Activated T-cell treated with anti-CD3 and anti-CD28 coated beads for 1 hour (primary cell): ENCODE results near the gene NFE2L3.
"Not testable (repeated sequence)": the region's sequence is repeated elsewhere in the genome, so short reads cannot be mapped to it uniquely, and the experiment has no call there.

Experiments
- DNase-seq: peaks from one replicate; pipeline ENCODE4 v3.0.0-alpha.2; 2020; ENCODE audit warnings: low read depth

NFE2L3 gene

DNA sequence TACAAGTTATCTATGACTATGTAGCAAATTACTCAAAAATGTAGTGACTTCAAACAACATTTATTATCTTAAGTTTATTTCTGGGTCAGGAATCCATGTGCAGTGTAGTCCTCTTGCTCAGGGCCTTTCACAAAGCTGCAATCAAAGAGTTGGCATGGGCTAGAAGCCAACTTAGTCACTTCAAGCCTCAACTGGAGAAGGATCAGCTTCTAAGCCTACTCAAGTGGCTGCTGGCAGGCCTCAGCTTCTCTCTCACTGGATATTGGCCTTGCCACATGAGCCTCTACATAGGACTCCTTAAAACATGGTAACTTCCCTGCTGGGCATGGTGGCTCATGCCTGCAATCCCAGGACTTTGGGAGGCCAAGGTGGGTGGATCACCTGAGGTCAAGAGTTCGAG is 5.0 kb upstream of the NFE2L3 start:
- DNase-seq: no peak

DNA sequence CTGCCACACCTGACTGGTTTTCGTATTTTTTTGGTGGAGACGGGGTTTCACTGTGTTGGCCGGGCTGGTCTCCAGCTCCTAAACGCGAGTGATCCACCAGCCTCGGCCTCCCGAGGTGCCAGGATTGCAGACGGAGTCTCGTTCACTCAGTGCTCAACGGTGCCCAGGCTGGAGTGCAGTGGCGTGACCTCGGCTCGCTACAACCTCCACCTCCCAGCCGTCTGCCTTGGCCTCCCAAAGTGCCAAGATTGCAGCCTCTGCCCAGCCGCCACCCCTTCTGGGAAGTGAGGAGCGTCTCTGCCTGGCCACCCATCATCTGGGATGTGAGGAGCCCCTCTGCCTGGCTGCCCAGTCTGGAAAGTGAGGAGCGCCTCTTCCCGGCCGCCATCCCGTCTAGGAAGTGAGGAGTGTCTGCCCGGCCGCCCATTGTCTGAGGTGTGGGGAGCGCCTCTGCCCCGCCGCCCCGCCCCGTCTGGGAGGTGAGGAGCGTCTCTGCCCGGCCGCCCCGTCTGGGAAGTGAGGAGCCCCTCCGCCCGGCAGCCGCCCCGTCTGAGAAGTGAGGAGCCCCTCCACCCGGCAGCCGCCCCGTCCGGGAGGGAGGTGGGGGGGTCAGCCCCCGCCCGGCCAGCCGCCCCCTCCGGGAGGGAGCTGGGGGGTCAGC is 4.2 kb upstream of the NFE2L3 start:
- DNase-seq: not testable (repeated sequence)

DNA sequence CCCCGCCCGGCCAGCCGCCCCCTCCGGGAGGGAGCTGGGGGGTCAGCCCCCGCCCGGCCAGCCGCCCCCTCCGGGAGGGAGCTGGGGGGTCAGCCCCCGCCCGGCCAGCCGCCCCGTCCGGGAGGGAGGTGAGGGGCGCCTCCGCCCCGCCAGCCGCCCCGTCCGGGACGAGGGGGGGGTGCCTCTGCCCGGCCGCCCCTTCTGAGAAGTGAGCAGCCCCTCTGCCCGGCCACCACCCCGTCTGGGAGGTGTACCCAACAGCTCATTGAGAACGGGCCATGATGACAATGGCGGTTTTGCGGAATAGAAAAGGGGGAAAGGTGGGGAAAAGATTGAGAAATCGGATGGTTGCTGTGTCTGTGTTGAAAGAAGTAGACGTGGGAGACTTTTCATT is 3.7 kb upstream of the NFE2L3 start:
- not testable (repeated sequence) for DNase-seq

DNA sequence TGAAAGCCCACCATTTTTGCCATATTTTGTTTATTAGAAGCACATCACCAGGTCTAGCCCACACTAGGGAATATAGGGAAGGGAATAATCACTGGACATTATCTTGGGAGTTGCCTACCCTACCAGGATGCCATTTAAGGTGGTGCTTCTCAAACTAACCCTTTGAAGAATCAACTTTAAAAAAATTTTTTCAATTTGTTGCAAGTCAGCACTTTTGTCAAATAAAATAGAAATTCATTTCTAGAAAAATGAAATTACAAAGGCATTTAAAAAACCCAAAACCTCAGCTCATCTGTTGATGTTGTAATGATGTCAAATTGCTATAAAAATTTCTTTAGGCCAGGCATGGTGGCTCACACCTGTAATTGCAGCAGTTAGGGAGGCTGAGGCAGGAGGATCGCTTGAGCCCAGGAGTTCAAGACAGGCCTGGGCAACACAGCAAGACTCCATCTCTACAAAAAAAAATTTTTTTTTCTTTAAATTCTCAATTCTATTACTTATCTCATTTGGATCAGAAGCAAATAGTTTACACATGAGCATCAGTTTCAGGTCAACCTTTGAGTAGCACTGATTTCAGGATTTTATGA is 2.5 kb upstream of the NFE2L3 start:
- DNase-seq: no peak

DNA sequence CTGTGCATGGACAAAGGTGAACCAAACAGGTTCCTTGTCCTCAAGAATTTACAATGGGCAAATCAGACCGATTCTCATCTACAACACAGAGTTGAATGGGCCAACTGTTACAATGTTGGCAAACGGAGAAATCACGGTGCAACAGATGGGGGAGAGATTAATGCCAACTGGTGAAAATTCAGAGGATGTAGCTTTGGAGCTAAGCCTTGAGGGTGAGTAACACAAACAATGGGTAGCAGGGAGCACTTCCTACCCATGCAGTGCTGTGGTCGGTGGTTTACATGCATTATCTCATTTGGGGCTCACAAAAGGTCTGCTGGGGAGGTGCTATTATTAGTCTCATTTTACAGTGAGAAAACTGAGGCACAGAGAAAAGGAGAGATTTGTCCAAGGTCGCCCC is 902 bp upstream of the NFE2L3 start:
- DNase-seq: no peak

DNA sequence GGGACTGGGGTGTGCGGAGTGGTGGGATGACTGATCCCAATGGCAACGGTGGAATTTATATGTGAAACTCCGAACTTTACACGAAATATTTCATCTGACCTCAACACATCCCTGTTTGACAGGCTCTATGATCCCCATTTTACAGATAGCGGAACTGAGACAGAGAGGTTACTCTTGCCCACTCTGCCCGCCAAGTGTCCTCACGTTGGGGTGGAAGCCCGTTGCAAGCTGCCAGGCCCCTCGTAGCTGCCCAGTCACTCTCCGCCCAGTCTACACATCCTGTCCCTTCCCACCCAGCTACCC is 397 bp upstream of the NFE2L3 start:
- no peak for DNase-seq

DNA sequence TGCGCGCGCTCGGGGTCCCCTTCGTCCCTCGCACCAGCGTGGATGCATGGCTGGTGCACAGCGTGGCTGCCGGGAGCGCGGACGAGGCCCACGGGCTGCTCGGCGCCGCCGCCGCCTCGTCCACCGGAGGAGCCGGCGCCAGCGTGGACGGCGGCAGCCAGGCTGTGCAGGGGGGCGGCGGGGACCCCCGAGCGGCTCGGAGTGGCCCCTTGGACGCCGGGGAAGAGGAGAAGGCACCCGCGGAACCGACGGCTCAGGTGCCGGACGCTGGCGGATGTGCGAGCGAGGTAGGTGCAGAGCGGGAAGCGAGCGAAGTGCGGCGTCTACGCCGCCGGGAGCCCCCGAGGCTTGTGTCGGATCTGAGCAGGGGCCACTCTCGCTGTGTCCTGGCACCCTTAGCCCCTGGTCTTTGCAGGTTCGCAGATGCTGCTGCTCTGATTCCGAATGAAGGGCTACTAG is 813 bp downstream of the NFE2L3 start:
- DNase-seq: not testable (repeated sequence)

DNA sequence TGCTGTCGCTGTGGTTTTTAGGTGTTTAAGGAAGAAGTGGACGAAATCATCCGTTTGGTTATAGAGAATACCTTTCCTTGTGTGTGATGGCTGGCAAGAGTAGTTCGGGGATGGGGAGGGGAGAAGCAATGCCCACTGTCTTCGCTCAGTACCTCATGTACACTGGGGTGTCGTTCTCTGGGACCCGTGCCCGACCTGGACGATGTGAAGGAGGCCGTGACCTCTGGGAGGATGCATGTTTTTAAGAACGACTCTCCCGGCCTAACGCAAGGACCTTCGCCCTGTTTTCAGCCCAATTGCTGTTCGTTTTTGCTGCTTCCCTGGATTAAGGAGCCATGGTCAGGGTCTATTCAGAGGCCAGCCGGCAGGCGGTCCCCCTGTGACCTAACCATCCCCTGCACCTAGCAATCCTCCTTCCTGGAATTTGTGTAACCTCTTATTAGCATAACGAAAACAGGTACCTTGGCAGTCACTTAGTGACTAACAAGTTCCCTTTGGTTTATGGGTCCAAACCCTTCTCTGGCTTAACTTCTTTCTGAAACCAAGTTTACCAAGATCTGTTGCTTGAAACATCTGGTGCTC is 1.3 kb downstream of the NFE2L3 start:
- DNase-seq: no peak

DNA sequence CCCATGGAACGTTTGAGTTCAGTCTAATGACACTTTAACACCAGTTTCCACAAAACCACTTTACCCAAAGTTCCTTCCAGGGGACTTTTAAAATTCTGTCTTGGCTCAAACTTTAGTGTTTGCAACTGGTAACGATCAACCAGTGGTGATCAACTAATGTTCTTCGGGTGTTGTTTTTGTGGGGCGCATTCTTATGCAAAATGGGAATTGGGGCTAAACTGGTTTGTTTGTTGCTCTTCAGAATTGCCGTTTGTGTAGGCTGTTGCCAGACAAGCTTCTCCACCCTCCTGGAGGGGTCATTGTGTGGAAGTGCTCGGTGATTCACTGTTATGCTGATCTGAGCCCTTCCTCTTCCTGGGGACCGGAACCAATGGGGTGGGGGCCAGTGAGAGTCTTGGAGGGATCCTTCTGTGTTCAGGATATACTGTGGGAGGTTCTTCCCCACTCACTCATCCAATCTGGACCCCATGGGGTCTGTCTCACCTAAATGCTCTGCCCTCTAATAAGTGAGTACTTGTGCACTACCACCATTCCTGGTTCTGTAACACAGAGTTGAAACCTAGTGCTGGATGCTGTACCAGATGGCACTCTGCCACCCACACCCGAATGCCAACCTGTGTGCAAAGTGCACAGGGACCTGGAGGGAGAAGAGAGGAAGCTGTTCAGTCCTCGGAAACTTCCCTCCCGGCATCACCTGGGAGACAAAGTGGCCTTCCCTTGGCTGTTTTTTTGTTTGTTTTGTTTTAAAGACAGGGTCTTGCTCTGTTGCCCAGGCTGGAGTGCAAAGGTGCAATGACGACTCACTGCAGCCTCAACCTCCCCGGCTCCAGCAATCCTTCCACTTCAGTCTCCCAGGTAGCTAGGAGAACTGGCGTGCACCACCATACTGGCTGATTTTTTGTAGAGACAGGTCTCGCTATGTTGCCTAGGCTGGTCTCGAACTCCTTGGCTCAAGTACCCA is 2.1 kb downstream of the NFE2L3 start:
- DNase-seq: no peak

DNA sequence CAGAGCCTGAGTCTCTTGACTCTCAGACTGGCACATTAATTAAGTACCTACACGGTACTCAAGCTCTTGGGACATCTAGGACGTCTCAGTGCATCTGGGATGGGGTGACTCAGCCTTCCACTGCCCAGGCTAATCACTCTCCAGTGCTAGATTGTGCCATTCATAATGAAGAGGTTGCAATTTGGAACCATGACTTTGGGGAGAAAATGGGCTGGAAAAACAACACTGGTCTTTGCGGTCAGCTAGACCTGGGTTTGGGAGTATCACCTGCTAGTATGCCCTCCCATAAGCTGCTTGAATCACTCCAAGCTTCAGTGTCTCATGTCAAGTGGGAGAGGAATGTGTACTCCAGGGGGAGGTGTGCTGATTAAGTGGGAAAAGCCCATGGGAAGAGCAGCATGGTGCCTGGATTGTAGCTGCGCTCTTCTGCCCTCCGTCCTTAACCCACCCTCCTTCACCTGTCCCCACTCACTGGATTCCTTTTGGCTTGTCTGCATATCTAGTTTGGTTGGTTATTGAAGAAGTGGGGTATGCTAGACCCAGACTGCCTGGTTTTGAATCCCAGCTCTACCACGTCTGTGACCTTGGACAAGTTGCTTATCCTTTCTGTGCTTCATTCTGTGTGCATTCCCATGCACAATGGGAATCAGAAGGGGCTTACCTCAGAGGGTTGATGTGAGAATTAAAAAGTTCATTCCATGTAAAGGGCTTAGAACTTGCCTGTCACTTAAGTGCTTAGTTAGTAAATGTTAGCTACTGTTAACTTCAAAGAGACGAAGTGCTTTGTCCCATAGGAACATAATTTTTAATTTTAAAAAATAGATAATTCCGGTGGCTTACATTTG is 3.8 kb downstream of the NFE2L3 start:
- DNase-seq: no peak

DNA sequence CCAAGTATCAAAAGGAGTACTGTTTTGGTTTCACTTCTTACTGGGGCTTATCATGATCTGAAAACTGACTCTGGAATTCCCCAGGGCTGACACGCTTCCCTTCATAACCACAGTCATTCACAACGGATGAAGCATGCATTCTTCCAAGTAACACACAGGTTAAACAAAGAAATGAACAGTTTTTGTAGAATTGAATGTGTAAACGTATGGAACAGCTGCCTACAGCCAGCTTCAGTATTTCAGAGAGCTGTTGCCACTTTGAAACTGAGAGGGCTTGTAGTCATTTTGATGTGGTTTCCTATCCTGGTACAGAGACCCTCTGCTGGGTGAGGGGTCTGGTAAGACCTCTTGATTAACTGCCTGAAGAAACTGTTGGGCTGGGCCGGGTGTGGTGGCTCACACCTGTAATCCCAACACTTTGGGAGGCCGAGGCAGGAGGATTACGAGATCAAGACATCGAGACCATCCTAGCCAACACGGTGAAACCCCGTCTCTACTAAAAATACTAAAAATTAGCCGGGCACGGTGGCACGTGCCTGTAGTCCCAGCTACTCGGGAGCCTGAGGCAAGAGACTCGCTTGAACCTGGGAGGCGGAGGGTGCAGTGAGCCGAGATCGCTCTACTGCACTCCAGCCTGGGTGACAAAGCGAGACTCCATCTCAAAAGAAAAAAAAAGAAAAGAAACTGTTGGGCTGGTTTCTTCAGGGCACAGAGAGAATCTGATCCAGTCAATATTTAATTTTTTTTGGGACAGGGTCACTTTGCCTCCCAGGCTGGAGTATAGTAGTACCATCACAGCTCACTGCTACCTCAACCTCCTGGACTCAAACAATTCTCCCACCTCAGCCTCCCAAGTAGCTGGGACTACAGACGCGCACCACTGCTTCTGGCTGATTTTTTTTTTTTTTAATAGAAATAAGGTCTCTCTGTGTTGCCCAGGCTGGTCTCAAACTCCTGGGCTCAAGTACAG is 4.7 kb downstream of the NFE2L3 start:
- DNase-seq: no peak

DNA sequence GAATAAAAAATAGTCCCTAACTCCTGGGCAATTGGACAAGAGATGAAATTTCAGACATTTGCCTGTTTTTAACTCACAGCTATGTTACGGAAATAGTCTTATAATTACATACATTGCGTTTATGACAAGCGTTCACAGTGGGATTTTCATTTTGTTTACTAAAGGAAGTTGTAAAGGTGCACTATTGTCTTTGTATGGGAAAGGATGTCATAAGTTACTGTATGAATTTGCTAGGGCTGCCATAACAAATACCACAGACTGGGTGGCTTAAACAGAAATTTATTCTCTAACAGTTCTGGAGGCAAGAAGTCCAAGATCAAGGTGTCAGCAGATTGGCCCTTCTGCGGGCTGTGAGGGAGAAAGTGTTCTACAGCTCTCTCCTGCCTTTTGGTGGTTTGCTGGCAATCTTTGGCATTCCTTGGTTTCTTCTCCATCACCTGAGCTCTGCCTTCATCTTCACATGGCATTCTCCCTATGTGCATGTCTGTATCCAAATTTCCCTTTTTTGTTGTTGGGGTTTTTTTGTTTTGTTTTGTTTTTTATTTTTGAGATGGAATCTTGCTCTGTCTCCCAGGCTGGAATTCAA is 5.6 kb downstream of the NFE2L3 start:
- no peak for DNase-seq

DNA sequence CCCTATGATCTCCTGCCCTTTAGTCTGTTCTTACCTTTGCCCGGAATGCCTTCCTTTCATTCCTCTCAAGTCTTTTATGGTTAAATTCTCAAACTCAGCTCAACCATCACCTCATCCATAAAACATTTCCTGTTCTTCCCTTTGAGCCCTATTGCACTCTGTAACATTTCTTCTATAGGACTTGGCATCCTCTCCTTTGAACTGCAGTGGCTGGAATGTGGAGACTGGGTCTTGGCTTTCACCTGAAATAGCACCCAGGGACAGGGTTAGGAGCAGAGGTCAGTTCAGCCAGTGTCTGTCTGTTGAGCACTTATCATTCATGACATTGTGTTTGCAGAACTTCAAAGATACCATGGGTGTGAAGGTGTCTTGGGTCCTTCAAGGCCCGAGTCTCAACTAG is 7.2 kb downstream of the NFE2L3 start:
- DNase-seq: no peak

DNA sequence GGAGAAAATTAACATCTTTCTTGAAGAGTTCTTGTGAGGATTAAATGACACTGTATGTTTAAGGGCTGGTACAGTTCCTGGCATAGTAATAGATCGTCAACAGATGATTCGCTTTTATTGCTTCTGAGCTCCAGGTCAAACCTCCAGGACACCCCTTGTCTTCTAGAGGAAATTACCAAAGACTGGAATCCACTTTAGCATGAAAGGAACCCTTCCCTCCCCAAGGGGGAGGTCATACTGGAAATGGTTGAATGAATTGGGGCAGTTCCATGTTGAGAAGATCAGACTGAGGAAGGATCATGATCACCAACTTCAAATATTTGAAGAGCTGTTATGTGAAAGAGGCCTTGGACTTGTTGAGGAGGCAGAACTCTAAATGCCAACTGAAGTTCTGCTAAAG is 8.9 kb downstream of the NFE2L3 start:
- no peak for DNase-seq

DNA sequence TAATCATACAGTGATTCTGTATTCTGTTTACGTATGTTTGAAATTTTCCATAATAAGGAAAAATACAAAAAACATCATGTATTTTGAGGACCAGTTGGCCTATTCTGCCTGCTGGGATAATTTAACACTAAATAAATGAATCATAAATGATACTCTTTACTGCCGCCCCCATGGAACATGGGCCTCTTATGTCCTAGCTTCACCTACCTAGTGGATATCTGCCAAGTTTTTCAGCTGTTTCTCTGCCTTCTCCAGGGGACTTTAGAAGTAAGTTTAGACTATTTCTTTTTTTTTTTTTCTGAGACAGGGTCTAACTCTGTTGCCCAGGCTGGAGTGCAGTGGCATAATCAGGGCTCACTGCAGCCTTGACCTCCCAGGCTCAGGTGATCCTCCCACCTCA is 10.4 kb downstream of the NFE2L3 start:
- no peak for DNase-seq

DNA sequence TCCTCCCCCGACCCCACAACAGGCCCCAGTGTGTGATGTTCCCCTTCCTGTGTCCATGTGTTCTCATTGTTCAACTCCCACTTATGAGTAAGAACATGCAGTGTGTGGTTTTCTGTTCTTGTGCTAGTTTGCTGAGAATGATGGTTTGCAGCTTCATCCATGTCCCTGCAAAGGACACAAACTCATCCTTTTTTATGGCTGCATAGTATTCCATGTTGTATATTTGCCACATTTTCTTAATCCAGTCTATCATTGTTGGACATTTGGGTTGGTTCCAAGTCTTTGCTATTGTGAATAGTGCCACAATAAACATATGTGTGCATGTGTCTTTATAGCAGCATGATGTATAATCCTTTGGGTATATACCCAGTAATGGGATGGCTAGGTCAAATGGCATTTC is 11.8 kb downstream of the NFE2L3 start:
- DNase-seq: not testable (repeated sequence)

DNA sequence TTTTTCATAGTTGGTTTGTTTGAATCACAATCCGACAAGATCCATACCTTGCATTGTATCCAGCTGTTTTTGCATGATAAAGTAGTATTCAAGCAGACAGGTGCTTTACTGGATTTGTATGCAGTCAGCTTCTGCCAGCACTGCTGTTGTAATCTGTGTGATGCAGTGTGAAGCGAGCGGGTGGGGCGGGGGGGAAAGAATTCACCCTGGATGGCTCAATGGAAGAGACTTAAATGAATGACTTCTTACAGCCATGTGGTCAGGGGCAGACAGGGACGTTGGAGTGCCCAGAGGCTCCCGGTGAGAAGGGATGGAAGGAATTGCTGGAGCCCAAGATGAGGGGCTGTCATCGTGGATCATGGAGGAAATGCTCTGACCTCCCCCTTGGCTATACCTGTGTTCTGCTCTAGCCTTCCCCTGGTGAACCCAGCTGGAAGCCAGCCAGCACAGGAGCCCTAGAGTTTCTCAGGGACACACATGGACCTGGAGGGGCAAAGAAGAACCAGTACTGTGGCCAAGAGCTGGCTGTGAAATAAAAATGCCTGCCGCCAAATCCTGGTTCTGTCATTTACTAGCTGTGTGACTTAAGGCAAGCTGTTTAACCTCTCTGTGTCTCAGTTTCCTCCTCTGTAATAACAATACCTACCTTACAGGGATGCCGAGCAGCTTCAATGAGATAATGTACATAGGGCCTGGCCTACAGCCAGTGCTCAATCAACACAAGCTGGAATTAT is 14.1 kb downstream of the NFE2L3 start:
- no peak for DNase-seq

DNA sequence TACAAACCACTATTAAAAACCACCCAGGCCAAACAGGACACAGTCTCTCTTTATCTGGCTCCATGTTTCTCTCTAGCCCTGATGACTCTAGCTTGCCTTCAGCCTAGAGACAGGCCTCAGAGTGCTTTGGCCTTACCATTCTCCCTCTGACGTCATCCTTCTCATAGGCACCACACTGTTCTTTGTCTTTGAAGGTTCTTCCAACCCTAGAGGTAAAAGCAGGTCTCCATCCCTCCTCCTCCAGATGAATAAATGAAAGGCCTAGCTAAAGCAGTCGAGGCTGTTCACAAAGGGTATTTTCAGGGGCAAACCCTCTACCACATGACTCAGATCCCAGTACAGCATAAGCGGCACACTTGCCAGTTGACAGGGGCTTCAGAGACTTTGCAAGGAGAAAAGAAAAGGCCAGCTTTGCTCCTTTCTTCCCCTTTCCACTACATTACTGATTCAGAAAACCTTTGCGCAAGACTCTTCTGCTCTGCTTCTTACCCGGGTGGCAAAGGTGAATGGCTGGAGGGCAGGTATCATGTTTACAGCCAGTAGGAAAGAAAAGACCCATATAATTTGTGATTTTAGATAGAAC is 14.8 kb downstream of the NFE2L3 start:
- no peak for DNase-seq

DNA sequence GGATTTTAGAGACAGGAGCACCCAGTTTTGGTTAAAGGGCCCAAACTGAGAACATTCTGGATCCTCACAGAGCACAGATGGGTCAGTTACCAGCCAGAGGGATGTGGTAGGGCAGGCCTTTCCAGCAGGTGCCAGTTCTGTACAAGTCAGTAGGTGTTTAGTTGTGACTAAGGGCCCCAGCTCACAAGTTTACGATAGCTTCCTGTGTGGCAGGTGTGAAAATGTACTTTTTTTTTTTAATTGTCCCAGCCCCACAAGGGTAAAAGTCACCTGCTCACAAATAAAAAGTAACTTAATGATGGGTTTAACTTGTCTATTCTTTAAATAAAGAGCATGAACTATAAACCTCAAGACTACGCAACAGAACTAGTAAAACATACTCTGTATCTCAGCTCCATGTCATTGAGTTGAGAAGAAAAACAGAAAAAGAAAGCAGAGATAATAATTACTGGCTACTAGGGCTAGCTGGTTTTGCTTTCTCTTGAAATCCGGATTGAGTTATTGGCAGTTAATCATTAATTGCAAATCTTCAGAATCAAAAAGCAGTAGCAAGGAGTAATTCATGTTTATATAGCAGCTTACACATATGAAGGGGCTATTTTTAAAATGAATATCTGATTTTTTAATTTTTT is 15.4 kb downstream of the NFE2L3 start:
- DNase-seq: no peak
